ENCODE measurements around the gene BSDC1.

DNA sequence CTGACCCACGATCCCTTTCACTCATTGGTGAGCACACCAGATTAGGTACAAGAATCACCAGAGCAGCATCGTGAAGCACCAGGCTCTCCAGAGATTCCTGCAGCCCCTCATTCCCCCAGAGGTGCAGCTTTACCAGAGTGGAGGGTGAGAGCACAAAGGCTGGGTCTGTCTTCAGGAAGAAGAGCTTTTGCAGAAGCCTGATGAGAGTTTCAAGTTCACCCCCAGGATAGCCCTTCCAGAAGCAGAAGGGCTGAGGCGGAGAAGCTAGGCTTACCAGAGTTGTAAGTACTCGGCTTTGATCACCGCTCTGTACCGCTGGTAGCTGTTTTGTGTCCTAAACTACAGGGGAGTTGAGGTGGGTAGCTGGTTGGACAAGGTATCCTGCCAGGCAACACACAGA lies 28.8 kb downstream of the BSDC1 start:
- TF ChIP-seq, protein P1, sequence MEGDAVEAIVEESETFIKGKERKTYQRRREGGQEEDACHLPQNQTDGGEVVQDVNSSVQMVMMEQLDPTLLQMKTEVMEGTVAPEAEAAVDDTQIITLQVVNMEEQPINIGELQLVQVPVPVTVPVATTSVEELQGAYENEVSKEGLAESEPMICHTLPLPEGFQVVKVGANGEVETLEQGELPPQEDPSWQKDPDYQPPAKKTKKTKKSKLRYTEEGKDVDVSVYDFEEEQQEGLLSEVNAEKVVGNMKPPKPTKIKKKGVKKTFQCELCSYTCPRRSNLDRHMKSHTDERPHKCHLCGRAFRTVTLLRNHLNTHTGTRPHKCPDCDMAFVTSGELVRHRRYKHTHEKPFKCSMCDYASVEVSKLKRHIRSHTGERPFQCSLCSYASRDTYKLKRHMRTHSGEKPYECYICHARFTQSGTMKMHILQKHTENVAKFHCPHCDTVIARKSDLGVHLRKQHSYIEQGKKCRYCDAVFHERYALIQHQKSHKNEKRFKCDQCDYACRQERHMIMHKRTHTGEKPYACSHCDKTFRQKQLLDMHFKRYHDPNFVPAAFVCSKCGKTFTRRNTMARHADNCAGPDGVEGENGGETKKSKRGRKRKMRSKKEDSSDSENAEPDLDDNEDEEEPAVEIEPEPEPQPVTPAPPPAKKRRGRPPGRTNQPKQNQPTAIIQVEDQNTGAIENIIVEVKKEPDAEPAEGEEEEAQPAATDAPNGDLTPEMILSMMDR (conservative IDR thresholded peaks at IDR 0.05; ENCODE audit: low read length), result no peak
- TF ChIP-seq EZH2phosphoT487 (IDR thresholded peaks at IDR 0.05; ENCODE audit: borderline replicate concordance), result no peak

Measured in Loucy (cell line).